ENCODE data around the gene GDA.

Gene GDA

GRCh38 chr9:72294936-72295335, 145.7 kb downstream of the GDA start:
- Mint-ChIP-seq H3K9me3 (no peaks in the 10 kb centered on the region), H3K4me1 (ENCODE audit: low read depth) (peaks cover 5% of the 10 kb centered on the region), H3K27ac (no peak overlapping the region), H3K36me3 (ENCODE audit: low read depth) (peaks cover 1% of the 10 kb centered on the region), H3K27me3 (ENCODE audit: low read depth) (peaks cover 15% of the 10 kb centered on the region), H3K4me3 (no peak overlapping the region)

DNA sequence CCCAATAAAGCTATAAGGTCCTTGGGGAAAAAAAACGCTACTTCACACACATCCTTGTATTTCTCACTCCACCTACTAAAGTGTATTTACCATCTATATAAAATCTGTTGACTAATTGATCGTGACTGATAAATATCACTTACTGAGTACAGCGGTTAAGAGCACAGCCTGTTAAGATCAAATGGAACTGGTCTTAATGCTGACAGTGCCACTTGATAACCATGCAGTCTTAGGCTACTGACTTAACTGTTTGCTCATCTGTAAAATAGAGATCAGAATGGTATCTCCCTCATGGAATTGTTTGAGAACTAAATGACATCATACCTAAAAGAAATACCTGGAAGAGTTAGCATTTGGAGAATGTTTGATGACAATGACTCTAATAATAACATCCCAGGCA, 148.3 kb downstream of the GDA start:
- H3K9me3 Mint-ChIP-seq: peaks cover 10% of the 10 kb centered on the region
- no peak overlapping the region for H3K4me3 Mint-ChIP-seq
- peaks cover 3% of the 10 kb centered on the region for H3K27me3 Mint-ChIP-seq (ENCODE audit: low read depth)
- H3K27ac Mint-ChIP-seq: no peak overlapping the region
- peaks cover 19% of the 10 kb centered on the region for H3K4me1 Mint-ChIP-seq (ENCODE audit: low read depth)
- peaks cover 6% of the 10 kb centered on the region for H3K36me3 Mint-ChIP-seq (ENCODE audit: low read depth)

- H3K27me3 Mint-ChIP-seq (ENCODE audit: low read depth): no peaks in the 10 kb centered on the region
- no peak overlapping the region for H3K27ac Mint-ChIP-seq
- H3K36me3 Mint-ChIP-seq (ENCODE audit: low read depth): peaks cover 6% of the 10 kb centered on the region
- peaks cover 10% of the 10 kb centered on the region for H3K9me3 Mint-ChIP-seq
- H3K4me1 Mint-ChIP-seq (ENCODE audit: low read depth): peaks cover 21% of the 10 kb centered on the region
- H3K4me3 Mint-ChIP-seq: no peak overlapping the region
Measured at GRCh38 chr9:72299017-72299603, 149.9 kb downstream of the GDA start.

DNA sequence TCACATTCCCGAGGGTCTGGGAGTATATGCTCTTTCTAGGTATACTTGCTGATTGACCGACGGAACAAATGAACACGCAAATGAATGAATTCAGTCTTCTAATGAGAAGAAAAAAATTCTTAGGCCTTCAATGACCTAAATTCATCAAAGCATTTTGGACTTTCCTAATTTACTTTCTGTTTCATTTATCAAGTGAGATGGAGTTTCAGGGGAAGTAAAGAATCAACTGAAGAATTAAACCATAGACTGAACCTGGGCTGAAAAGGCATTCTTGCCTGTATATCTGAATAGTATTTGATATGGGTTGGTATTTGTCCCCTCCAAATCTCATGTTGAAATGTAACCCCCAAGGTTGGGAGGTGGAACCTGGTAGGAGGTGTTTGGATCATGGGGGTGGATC, 151.6 kb downstream of the GDA start:
- Mint-ChIP-seq H3K27ac (peak overlapping the region; percentile 74), H3K27me3 (ENCODE audit: low read depth) (no peaks in the 10 kb centered on the region)

More for the DNA sequence above, 151.6 kb downstream of the GDA start:
- peaks cover 10% of the 10 kb centered on the region for H3K9me3 Mint-ChIP-seq
- peaks cover 6% of the 10 kb centered on the region for H3K36me3 Mint-ChIP-seq (ENCODE audit: low read depth)
- peaks cover 37% of the 10 kb centered on the region for H3K4me1 Mint-ChIP-seq (ENCODE audit: low read depth)
- no peak overlapping the region for H3K4me3 Mint-ChIP-seq

All from T-helper 1 cell treated with Interleukin-12 subunit alpha and Interleukin-12 subunit beta and Interleukin-4 antibody, amounts not matched to agents 30 μg/mL and 1 μg/mL, for 36 hours (primary cell).